GM19328 (cell line): ENCODE measurements around the gene EDNRA.

Experiments used
- ATAC-seq: cut with Tn5 transposase; IDR thresholded peaks from one replicate; pipeline ENCODE4 v1.9.1; 2021; ENCODE audit warnings: mild to moderate bottlenecking, moderate library complexity; ENCODE audit not compliant: unreplicated experiment

The EDNRA gene

DNA sequence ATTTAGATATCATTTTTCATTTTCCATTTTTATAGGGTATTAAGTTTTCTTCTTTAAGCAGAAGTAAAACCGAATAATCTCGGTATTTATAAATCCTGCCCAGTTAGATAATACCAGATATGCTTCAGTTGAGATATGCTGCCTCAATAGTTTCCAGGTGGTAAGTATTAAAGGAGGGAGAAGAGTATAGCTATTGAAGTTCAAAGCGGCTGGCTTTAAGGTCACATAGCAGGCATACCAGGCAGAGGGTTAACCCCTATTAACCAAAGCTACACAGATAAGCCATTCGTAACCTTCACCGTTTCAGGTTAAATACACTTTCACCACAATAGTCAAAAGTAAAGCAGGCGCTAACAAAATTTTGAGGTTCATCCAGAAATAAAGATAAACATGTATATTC is 54.2 kb downstream of the EDNRA start:
- ATAC-seq = no peak

DNA sequence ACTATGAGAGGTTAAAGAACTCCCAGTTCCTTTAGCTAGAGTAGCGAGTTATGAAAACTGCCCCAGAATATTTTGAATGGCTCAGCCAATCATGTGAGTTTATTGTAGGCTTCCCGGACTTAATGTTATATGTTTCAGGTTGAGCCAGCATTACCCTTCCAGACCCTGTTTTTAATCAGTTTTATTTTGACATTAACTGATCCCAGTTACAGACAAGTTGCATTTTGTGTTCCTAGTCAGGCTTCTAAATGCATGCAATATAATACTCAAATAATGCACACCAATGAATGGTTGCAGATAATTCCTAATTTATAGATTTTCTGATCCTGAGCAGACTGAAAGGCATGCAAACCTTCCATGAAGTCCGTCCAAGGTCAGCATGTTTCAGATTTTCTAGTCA is 57.8 kb downstream of the EDNRA start:
- no peak for ATAC-seq

DNA sequence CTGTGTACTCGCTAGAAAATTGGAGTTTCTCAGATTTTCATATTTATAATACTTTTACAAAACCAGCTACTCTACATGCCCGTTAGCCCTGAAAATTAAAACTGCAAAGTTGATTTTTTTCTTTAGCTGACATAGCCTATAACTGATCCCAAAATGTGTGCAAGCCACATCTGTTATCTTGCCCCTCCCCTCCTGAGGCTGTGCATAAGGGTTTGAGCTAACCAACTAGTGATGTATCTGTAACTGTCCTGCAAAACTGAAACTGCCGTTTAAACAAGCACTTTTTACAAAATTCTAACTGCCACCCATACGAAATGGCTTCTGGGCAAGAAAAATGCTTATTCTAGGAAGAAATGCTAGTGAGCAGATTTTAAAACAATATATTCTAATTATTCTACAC is 59.1 kb downstream of the EDNRA start:
- no peak for ATAC-seq

DNA sequence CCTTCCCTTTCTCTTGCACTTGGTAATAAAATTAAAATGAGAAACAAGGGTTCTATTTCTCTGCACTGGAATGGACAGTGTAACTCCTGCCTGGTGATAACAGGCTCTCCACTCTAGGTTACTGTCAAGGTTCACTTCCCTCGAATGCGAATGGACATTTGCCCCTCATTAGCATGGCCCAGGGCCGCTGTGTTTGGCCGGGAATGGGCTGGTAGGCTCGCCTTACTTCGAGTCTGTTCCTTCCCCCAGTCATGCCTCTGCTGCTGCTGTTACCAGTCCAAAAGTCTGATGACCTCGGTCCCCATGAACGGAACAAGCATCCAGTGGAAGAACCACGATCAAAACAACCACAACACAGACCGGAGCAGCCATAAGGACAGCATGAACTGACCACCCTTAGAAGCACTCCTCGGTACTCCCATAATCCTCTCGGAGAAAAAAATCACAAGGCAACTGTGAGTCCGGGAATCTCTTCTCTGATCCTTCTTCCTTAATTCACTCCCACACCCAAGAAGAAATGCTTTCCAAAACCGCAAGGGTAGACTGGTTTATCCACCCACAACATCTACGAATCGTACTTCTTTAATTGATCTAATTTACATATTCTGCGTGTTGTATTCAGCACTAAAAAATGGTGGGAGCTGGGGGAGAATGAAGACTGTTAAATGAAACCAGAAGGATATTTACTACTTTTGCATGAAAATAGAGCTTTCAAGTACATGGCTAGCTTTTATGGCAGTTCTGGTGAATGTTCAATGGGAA is 61.5 kb downstream of the EDNRA start:
- ATAC-seq = no peak

DNA sequence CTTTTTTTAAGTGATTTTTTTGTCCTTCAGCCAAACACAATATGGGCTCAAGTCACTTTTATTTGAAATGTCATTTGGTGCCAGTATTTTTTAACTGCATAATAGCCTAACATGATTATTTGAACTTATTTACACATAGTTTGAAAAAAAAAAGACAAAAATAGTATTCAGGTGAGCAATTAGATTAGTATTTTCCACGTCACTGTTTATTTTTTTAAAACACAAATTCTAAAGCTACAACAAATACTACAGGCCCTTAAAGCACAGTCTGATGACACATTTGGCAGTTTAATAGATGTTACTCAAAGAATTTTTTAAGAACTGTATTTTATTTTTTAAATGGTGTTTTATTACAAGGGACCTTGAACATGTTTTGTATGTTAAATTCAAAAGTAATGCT is 62.1 kb downstream of the EDNRA start:
- ATAC-seq = no peak

DNA sequence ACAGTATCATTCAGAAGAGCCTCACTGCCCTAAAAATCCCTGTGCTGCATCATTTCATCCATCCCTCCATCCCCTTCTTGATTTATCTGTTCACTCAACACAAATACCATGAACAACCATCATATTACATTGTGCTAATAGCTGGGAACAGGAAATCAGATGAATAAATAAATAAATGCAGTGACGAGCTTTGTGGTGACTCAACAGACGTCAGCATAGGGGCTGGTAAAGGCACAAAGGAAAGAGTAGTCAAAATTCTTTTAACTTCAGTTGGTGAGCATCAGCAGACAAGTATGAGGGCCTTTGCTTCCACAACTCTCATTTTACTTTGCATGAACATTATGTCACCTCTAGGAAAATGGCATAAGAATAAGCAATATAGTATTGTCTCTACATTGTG is 65.5 kb downstream of the EDNRA start:
- no peak for ATAC-seq

DNA sequence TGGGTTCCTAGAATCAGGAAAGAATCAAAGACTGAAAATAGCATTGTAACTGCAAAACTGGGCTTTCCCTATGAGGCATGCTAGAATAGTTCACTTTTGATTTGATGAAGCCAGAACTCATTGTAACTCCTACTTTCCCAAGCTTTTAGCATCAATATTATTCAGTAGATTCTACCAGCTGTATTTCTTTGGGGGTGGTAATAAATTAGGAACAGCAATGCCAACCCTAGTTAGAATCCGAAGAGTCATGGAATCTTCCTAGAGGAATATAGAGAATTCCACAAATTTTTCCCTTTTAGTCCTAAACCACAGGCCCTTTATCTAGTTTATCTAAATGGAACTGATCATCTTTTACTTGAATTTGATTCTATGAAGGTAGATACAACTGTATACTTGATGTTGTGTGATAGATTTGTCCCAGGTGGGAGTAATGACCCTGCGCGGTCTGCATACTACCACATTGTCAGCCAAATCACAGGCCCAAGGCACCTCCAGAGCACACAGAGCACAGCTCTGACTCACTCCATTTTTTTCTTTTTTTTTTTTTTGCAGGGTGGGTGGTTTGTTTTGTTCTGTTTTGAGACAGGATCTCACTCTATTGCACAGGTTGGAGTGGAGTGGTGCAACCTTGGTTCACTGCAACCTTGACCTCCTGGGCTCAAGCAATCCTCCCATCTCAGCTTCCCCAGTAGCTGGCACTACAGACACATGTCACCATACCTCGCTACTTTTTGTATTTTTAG is 66.6 kb downstream of the EDNRA start:
- no peak for ATAC-seq

DNA sequence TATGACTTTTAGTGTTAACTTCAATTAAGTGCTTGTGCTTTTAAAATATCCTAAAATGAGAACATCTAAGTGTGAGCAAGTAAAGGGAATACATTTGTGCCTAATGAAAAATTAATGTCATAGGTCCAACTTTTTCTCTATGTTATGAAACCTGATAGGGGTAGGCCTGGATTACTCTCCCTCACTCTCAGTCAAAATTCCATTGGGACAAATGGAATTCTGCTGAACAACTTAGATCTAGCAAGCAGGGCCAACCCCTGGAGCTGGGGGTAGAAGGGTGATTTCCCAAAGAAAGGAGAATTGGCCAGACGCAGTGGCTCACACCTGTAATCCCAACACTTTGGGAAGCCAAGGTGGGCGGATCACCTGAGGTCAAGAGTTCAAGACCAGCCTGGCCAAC is 67.4 kb downstream of the EDNRA start:
- ATAC-seq = no peak

DNA sequence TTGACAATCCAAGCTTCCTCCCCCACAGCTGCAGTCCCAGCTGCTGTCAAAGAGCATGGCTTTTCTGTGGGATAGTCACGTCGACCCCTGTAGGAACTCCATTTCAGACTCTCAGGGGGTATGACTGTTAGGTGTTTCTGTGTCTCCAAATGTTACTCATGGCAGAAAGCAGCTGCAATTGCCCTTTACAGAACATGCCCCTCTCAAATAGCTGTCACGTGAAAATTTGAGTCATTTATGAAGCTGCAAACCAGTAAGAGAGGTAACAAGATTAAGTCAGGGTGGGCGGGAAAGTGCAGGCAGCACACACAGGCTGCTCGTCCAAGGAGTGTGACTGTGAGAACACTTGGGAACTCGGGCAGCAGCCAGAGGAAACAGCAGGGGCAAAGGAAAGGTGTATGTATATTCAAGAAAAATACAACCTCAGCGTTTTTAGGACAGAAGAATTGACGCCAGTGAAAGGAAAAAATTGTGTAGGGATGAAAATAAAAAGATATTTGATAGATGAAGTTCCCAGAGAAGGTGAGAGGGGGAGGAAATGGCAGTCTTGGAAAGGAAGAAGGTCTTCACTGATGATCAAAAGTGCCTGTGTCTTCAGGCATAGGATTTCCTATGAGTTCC is 69.8 kb downstream of the EDNRA start:
- ATAC-seq = peak; percentile 53

DNA sequence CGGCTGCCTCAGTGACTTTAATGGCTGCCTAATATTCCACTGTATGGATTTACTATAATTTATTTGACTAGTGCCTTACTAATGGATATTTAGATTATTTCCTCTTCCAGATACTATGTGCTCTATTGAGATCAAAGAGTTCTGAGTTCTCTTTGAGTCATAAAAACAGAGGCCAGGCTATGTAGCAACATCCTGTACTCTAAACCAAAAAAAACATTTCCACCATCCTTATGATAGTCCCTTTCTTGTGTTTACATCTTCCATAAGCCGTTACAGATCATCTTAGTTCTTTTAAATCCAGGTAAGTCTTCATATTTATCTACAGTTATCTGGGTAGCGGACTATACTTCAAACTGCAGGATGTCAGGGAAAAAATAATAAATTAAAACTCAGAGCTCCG is 79.7 kb downstream of the EDNRA start:
- no peak for ATAC-seq

DNA sequence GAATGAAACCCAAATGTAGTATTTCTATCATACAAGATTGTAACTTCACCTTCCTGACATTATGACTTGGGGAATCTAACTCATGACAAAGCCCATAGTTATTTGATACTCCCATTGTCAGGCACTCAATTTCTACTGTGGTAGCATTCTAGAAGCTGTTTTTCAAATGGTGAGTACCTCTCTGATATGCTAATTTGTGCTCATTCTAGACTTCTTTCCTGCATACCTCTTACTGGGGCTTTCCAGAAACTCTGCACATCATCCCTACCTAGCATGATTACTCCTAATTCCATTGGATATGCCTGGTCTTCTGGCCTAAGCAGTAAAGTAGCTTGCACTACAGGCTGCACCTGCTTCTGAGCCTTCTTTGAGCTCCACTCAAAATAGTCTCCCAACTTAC is 85.9 kb downstream of the EDNRA start:
- no peak for ATAC-seq

DNA sequence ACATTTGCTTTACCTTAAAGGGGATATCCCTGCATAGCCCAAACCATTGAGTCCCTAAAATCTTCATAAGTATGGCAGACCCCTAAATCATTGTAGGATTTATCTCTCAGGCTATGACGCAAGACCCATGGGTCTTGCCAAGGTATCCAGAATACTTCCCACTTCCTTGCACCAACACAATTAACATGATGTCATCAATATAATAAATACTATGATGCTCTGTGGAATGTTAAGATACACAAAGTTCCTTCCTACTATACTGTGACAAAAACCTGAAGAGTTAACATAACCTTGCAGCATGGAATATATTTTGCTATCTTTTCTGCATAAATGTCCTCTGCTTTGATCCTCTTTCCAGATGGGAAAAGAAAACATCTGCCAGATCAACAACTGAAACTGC is 86.4 kb downstream of the EDNRA start:
- no peak for ATAC-seq

DNA sequence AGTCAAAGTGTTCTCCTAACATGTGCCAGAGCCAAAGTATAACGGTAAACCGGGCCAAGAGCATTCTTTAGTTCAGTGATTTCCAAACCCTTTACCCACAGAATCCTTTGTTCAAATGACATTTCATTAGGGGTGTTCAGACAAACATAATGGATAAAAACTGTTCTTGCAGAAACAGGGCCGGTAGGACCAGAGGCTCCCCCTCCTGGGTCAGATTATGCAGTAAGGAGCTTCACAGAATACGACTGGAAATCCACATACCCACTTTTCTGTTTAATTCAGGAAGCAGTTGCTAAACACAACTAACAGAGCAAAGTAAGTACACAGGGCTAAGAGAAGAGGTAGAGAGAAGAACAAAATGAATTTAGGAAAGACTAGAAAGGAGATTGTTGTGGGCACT is 89.7 kb downstream of the EDNRA start:
- ATAC-seq = no peak

DNA sequence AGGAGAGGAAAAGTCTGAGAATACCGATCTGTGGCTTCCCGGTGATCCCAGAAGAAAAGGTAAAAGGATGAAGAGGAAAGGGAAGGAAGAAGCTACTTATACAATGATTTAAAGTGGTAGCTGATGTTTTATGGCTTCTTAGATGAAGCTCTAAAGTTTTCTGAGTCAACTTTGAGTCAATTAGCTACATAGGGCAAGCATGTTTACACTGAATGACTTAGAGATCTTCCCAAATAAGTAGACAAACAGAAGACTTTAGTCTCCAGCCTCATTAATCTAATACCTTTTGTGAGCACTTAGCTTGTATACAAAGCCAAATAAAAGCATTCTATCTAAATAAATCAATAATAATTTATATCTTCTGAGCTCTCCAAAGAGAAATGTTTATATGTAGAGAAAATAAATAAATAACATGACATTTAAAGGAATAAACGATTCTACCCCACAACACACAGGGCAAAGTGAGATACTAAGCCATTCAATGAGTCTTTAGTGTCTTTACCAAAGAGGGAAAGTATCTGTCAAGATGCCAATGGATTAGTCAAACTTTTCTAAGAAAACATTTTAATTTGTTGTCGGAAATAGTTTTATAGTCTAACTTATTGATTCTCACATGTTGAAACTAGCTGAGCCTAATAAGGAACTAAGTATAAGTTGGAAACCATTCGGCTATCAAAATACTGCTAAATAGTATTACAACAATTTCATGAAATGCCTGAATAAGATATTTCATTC is 90.3 kb downstream of the EDNRA start:
- no peak for ATAC-seq

DNA sequence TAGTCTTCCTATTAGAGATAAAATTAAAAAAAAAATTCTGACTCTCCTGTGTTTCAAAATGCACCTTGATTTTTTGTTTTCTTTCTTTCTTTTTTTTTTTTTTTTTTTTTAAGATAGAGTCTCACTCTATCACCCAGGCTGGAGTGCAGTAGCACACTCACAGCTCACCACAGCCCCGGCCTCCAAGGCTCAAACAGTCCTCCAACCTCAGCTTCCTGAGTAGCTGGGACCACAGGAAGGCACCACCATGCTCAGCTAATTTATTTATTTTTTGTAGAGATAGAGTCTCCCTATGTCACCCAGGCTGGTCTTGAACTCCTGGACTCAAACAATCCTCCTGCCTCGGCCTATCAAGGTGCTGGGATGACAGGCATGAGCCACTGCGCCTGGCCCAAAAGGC is 95.2 kb downstream of the EDNRA start:
- no peak for ATAC-seq

DNA sequence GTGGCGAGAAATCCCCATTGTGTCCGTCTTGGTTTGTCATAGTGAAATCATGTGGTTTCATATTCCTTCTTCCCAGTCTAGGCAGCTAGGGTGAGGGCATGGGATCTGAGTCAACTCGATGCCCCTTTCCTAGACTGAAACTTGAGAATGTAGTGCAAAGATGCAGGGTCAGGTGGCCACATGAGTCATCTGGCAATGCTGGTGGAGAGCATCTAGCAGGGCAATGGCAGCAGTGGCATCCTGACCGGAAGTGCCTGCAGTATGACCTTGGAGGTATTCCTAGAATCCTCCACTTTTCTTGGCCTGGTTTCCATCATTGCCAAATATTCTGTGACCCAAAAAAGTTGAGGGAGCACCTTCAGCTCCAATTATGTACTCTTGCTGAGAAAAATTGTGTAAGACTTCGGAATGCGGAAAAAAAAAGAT is 97.2 kb downstream of the EDNRA start:
- ATAC-seq = no peak

DNA sequence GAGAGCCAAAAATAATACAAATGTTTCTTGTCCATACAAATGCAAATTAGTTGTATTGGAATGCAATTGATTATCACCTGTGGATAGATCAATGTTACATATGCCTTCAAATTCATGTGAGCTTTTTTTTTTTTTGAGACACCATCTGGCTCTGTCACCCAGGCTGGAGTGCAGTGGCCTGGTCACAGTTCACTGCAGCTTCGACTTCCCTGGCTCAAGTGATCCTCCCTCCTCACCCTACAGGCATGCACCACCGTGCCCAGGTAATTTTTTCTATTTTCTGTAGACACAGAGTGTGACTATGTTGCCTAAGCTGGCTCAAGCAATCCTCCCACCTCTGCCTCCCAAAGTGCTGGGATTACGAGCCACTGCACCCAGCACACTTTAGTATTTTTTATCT is 97.7 kb downstream of the EDNRA start:
- no peak for ATAC-seq

DNA sequence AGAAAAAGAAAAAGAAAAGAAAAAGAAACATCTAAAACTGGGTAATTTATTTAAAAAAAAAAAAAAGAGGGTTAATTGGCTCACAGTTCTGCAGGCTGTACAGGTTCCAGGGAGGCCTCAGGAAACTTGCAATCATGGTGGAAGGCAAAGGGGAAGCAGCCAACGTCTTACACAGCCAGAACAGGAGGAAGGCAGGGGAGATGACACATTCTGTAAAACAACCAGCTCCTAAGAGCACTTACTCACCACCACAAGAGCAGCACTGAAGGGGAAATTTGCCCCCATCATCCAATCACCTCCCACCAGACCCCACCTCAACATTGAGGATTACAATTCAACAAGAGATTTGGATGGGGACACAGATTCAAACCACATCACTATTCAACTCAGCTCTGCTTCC is 99.5 kb downstream of the EDNRA start:
- no peak for ATAC-seq

DNA sequence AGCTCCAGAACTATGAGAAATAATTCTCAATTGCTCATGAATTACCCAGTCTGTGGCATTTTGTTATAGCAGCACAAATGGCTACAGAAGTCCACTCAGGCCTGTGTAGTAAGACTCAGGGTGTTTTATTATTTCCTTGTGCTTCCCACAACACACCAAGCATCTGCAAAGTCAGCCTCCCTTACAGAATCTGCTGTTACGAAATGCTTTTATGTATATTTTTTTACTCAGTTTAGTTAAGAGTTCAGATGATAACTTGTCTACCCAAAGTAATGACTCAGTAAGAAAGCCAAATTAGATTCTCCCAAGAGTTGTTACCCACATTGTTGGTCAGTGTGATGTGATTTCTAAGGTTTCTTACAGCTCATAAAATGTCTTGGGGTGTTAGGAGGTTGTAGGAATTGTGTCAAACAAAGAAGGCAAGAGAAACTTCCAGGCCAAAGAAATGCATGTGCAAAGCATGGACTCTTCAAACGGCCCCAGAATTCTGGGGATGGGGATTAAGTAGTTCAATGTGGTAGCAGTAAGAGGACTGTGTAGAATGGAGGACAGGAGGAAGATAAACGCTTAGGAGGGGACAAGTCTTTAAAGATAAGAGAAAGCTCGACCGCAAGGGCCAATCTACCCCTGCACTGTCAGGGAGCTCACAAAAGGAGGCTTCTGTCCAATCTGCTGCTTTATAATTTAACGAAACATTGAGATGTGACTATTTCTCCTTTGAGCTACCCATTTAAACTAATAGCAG is 100.9 kb downstream of the EDNRA start:
- no peak for ATAC-seq

DNA sequence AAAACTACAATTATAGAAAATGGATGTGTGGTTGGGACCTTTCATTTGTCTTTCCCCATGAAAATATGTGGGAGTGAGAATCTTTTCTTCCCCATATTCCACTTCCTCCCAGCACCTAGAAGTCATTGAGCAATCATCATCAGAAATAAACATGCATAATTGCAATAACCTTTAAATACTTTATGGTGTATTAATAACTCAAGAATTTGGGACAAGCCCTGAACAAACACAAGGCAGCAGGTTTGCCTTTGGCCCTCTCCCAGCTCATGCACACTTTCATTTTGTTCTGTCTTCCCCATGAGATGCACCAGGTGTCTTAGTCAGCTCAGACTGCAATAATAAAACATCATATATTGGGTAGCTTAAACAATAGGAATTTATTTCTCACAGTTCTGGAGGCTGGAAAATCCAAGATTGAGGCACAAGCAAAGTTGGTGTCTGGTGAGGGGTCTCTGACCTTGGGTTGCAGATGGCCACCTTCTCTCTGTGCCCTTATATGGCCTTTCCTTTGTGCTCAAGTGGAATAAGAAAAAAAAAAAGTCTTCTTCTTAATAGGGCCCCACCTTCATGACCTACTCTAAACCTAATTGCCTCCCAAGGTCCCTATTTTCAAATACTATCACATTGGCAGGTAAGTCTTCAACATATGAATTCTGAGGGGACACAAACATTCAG is 101.6 kb downstream of the EDNRA start:
- ATAC-seq = no peak
